HG03097 (cell line): Measurements from ENCODE around the gene MPHOSPH6.
"Not testable (repeated sequence)": the region's sequence is repeated elsewhere in the genome, so short reads cannot be mapped to it uniquely, and the experiment has no call there.

ENCODE experiments used
- ATAC-seq: cut with Tn5 transposase; IDR thresholded peaks from one replicate; pipeline ENCODE4 v1.9.1; 2021; ENCODE audit not compliant: unreplicated experiment, low FRiP score

The MPHOSPH6 gene

GRCh38 chr16:82169861-82170845 lies at the start of gene MPHOSPH6:
TSS of gene MPHOSPH6 (minus strand) at chr16:82170224. CDS start at chr16:82170175, 49 bp downstream.
- peak; percentile 91 for ATAC-seq

- no peak for ATAC-seq
These were observed 49.3 kb upstream of the MPHOSPH6 start for GRCh38 chr16:82219298-82219697.

- not testable (repeated sequence) for ATAC-seq
These were observed 39.3 kb upstream of the MPHOSPH6 start for GRCh38 chr16:82209314-82209713.

DNA sequence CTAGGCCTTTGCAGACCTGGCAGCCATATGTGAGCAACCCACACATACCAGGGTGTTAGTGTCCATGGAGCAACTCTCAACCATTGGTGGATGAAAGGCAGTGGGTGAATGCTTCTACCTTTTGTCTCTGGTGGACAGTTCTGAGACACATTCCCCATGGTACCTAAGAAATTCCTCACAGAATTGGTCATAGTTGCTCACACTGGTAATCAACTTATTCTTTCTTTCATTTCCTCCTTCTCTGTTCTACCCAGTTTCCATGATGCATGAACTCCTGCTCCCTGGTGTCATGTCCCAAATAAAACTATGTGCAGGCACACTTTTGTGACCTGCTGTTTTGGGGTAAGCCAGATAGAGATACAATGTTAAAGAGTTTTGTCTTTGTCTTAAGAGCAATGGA lies 33.2 kb upstream of the MPHOSPH6 start:
- no peak for ATAC-seq

GRCh38 chr16:82201926-82202325 lies 31.9 kb upstream of the MPHOSPH6 start:
- no peak for ATAC-seq

DNA sequence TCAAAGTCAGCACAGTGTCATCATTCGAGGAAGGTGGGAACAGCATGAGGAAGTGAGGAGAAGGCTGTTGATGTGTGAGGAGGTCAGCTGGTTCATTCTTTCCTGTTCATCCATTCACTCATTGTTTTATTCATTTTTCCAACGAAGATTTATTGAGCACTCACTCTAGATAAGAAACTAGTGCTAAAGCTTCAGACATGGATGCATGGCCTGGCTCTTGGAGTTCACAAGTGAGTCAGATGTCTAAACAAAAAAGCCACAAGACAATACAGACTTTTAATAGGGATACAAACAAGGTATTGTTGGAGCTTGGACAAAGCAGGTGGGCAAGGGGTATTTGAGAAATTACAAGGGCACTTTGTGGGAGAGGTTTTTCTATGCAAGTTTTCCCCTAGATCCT lies 31.3 kb upstream of the MPHOSPH6 start:
- no peak for ATAC-seq

- no peak for ATAC-seq
These were observed 29.2 kb upstream of the MPHOSPH6 start for GRCh38 chr16:82199209-82199608.

DNA sequence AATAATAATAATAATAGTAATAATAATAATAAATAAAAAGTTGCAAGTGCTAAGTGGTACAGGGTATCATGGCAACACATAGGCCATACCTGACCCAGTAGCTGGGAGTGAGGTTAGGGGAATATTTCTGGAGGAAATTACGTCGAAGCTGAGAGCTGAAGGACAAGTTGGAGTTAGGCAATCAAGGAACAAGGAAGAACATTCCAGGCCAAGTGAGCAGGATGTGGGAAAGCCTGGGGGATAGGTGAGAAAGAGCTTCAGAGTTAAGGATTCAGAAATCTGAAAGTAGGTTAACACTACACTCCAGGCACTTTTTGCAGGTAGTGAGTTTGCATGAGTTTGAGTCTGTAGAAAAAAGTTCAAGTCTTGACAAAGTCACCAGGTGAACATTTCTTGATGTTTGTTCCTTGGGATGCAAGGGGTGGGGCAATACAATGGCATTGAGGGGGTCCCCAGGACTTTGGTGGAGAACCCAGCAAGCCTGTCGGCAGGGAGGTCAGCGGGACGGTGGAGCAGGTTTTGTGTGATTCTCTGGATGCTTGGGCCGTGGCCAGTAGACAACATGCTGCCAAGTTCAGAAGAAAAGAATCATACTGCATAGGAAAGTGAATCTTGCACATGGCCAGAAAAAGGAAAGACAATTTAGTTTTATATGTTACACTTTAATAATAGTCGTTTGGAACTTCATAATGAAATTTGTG lies 27.7 kb upstream of the MPHOSPH6 start:
- ATAC-seq: no peak

- no peak for ATAC-seq
These were observed 26.0 kb upstream of the MPHOSPH6 start for GRCh38 chr16:82195917-82196494.

DNA sequence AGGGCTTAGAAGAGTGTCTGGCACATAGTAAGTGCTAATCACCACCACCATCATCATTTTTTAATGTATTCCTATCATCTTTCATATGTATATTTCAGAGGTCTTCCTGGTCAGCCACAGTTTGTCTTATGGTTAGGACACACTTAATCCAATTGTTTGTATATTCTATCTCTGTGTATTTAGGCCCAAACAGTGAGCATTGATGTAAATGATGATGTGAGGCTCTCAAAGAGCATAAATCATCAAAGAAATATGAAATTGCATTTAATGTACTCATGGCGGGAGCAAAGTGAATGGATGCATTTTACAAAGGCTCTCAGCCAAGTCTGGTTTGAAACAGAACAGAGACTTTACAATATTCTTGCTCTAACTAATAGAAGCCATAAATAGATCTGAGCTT lies 24.1 kb upstream of the MPHOSPH6 start:
- ATAC-seq: no peak

DNA sequence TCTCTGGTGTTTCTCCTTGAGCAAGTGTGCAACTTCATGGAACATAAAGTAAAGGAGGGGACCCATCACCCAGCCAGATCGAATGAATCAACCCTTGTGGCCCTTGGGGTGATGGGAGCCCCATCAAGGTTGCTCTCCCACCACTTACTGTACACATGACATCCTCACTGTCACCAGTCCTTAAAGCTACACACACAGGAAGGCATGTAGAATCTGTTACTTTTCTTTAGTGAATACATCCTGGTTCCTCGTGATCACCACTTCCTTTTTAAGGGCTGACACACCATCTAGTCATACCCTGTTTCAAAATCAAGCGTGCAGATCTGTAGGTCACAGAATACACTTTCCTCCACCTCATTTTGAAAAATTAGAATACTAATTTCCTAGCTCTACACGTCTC lies 22.6 kb upstream of the MPHOSPH6 start:
- ATAC-seq: no peak

DNA sequence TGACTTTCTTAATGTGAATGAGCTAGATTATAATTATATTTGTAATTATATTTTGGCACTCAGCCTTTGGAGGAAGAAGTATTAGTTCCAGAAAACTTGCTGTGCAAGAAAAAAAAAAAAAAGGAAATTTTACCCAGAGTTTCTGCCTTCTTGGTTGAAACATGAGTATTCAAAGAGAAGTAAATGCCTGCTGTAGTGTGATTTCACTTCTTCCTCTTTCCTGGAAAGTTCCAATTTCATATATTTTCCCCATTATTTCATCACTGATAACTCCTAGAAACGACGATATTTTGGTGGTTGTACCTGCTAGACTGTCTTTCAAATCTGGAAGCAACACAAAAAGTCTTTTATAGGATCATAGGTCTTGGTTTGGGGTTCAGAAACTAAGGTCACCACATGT lies 20.4 kb upstream of the MPHOSPH6 start:
- no peak for ATAC-seq

DNA sequence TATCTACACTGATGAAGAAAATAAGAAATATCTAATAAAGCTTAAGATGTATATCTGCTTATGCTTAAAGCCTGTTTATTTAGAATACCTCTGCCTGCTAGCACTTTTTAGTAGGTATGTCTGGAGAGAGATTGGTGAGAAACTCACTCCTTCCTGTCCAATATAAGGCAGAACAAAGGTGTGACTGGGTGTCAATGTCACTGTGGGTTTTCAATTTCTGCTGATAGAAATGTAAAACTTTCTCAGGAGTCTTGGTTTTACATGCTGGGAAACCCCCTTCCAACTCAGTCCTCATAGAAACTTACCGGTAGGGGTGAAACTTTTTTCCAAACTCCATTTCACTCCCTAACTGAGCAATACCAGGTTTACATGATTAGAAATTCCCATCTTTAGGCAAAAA lies 17.8 kb upstream of the MPHOSPH6 start:
- peak; percentile 60 for ATAC-seq

GRCh38 chr16:82185012-82185411 lies 15.0 kb upstream of the MPHOSPH6 start:
- ATAC-seq: no peak

DNA sequence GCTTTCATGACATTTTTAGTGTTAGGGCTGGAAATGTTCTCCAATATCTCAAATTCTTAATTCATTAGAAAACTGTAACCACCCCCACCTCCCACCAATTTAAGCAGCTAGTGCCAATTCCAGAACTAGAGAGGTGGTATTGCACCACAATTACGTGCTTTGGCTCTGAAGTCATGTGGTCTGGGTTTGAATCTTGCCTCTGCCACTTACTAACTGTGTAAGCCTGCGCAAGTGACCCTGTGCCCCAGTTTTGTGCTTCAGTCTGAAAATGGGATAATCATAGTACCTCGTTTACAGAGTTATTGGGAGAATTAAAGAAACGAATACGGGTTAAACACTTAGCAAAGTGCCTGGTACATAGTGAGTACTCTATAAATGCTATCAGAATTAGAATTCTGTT lies 14.2 kb upstream of the MPHOSPH6 start:
- no peak for ATAC-seq

DNA sequence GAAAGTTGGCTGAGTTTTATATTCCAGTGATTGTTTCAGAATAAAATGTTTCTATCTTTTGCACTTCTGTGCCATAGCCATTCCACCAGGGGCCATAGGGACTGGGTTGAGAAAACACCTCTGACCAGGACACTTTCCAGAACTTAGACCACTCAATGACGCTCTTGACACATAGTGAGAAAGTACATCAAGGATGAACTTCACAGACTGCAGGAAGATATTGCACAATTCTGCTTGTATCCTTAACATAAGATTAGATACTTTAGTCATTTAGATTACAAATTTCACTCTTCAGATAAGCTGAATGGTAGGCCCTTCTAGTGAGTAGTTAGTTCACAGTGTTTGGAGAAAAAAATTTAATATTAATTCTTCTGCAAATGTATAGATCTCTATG lies 13.0 kb upstream of the MPHOSPH6 start:
- ATAC-seq: no peak

GRCh38 chr16:82182266-82183003 lies 12.4 kb upstream of the MPHOSPH6 start:
- no peak for ATAC-seq

- no peak for ATAC-seq
These were observed 11.6 kb upstream of the MPHOSPH6 start for GRCh38 chr16:82181461-82182185.

DNA sequence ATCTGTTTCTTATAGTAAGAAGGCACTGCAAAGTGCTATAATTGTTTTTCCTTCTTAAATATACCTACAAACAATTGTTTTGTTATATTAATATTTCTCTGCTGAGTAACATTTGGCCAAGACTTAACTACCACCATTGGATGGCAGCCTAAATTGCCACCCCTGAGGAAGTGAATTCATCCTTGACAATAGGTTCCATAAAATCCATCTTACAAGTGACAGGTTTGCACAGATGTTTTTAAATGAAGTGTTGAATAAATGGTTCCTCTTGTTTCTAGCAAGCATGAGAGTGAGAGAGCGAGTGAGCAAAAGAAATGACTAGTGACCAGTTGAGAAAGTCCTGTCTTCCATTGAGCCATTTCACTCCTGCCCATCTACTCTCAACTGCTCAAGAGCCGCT lies 8.3 kb upstream of the MPHOSPH6 start:
- no peak for ATAC-seq

DNA sequence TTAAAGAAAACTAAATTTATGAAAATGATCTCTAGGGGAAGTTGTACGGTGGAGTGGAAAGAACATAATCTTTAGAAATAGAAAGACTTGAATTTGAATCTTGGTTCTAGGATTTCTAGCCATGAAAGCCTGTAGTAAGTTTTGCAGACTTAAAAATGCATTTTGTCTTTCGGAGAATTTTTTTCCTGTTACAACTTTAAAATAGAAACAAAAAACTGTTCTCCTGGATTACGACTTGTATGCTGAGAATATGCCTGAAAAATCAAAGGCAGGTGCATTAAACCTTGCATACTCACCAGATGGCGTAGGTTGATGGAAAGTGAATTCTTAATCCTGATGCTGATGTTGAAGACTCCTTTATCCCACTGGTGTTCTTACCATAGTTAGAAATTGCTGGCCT lies 7.5 kb upstream of the MPHOSPH6 start:
- no peak for ATAC-seq
